Activated naive CD8-positive, alpha-beta T cell treated with anti-CD3 and anti-CD28 coated beads for 36 hours (primary cell): Measurements from ENCODE around the gene BHLHA9. TPM values are rescaled to one million over a fixed set of nuclear protein-coding genes. Genes with fewer than 3 reads are reported as not detected.

ENCODE experiments used
- DNase-seq: peaks from one replicate; pipeline ENCODE4 v3.0.0; 2021
- H3K27ac Mint-ChIP-seq: one replicate; pipeline ENCODE4 v1.8.0; 2022; ENCODE audit warnings: mild to moderate bottlenecking, moderate library complexity, mixed read lengths
- H3K27me3 Mint-ChIP-seq: one replicate; pipeline ENCODE4 v1.8.0; 2022; ENCODE audit warnings: mild to moderate bottlenecking, mixed read lengths
- H3K36me3 Mint-ChIP-seq: one replicate; pipeline ENCODE4 v1.8.0; 2021; ENCODE audit warnings: mild to moderate bottlenecking, mixed read lengths
- H3K4me1 Mint-ChIP-seq: one replicate; pipeline ENCODE4 v1.8.0; 2021; ENCODE audit warnings: mixed read lengths
- H3K4me3 Mint-ChIP-seq: one replicate; pipeline ENCODE4 v1.8.0; 2022; ENCODE audit warnings: mild to moderate bottlenecking, moderate library complexity, mixed read lengths
- H3K9me3 Mint-ChIP-seq: one replicate; pipeline ENCODE4 v1.8.0; 2022; ENCODE audit warnings: mixed read lengths
- total RNA-seq, 2 experiments: library from RNA; stranded (reverse); gene quantifications; one replicate each; pipeline ENCODE4 v1.2.3, GENCODE V29; 2021

Gene BHLHA9
- total RNA-seq, result not detected

DNA sequence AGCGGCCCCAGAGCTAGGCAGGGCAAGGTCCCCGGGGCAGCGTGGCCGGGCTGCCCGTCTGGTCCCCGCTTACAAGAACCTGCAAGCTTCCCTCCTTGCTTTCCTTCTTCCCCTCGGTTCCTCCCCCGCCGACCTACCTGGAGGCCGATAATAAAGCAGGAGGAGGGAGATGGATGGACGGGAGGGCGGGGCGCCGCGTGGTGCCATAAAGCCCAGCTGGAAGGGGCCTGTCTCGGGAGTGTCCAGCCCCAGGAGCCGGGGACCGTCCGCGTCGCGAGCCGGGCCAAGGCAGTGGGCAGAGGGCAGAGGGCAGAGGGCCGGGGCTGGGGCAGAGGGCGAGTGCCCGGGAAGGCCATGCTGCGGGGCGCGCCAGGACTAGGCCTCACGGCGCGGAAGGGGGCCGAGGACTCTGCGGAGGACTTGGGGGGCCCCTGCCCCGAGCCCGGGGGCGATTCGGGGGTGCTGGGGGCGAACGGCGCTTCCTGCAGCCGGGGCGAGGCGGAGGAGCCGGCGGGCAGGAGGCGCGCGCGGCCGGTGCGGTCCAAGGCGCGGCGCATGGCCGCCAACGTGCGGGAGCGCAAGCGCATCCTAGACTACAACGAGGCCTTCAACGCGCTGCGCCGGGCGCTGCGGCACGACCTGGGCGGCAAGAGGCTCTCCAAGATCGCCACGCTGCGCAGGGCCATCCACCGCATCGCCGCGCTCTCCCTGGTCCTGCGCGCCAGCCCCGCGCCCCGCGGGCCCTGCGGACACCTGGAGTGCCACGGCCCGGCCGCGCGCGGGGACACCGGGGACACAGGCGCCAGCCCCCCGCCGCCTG is at the start of gene BHLHA9:
Gene BHLHA9, plus strand, starts transcription at position 235 of the 820 bp plus-strand sequence. Its CDS starts 120 bp downstream, at position 355.
- H3K36me3 Mint-ChIP-seq, result no peaks in the 10 kb centered on the region
- peak within 1 kb of the TSS; percentile 89 for H3K4me3 Mint-ChIP-seq
- peaks cover 9% of the 10 kb centered on the region for H3K4me1 Mint-ChIP-seq
- no peak for DNase-seq
- H3K9me3 Mint-ChIP-seq, result no peaks in the 10 kb centered on the region
- H3K27me3 Mint-ChIP-seq, result peaks cover 55% of the 10 kb centered on the region
- no peak within 1 kb of the TSS for H3K27ac Mint-ChIP-seq

DNA sequence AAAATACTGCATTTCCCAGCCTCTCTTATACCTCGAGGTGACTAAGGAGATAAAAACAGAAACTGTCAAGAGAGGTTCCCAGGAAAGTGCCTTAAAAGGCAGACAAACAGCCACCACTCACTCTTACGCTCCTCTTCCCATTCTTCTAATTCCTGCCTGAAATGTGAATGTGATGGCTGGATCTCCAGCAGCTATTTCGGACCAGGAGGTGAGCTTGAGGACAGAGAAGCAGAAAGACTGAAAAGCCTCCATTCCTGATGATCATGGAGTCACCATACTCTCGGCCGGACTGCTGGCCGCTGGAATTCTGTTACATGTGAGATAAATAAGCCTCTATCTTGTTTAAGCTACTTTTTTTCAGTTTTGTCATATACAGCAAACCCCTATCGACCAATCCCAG is 49.0 kb upstream of the BHLHA9 start:
- H3K9me3 Mint-ChIP-seq, result no peaks in the 10 kb centered on the region
- peaks cover 12% of the 10 kb centered on the region for H3K27me3 Mint-ChIP-seq
- H3K27ac Mint-ChIP-seq, result no peak overlapping the region
- H3K36me3 Mint-ChIP-seq, result no peaks in the 10 kb centered on the region
- DNase-seq, result no peak
- no peak overlapping the region for H3K4me3 Mint-ChIP-seq
- no peaks in the 10 kb centered on the region for H3K4me1 Mint-ChIP-seq

DNA sequence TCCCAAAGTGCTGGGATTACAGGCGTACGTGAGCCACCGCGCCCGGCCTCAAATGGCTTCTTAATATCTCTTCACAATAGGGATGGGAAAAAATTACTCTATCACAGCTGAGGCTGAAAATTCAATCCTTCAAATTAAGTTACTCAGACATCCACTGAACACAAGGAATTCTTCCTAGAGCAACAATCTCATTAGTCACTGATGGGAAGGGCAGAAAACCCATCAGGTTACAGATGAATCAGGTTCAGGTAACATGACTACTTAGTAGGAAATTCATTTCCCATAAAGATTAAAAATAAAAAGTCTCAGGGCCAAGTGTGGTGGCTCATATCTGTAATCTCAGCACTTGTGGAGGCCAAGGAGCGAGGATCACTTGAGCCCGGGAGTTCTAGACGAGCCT is 47.9 kb upstream of the BHLHA9 start:
- peaks cover 19% of the 10 kb centered on the region for H3K27me3 Mint-ChIP-seq
- H3K4me3 Mint-ChIP-seq, result no peak overlapping the region
- no peaks in the 10 kb centered on the region for H3K9me3 Mint-ChIP-seq
- H3K27ac Mint-ChIP-seq, result no peak overlapping the region
- no peak for DNase-seq
- no peaks in the 10 kb centered on the region for H3K4me1 Mint-ChIP-seq
- H3K36me3 Mint-ChIP-seq, result no peaks in the 10 kb centered on the region

DNA sequence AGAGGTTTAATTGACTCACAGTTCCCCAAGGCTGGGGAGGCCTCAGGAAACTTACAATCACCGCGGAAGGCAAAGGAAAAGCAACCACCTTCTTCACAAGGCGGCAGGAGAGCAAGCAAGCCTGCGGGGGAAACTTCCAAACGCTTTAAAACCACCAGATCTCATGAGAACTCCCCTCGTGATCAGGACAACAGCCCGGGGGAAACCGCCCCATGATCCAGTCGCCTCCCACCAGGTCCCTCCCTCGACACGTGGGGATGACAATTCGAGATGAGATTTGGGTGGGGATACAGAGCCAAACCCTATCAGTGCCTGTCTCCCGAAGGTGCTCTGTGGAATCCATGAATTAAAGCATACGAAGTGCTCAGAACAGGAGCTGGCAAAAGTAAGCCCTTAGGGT is 46.6 kb upstream of the BHLHA9 start:
- peaks cover 4% of the 10 kb centered on the region for H3K4me1 Mint-ChIP-seq

DNA sequence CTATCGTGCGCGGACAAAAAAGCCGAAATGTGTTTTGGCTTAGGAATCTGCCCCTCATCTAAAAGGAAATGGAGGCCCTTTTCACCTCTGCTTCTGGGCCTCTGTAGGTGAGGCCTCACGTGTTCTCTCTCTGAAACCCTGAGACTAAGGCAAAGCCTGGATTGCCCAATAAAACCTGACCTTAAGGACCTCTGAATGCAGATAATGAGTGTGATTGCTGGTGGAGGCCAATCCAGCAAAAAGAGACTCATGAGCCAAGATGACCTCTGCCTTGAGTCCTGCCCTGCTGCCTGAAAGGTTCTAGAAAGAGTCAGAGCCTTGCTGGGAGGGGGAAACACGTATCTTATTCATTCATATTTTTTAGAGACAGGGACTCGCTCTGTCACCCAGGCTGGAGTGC is 45.9 kb upstream of the BHLHA9 start:
- no peaks in the 10 kb centered on the region for H3K36me3 Mint-ChIP-seq
- peaks cover 24% of the 10 kb centered on the region for H3K27me3 Mint-ChIP-seq
- H3K4me1 Mint-ChIP-seq, result peaks cover 4% of the 10 kb centered on the region
- no peaks in the 10 kb centered on the region for H3K9me3 Mint-ChIP-seq
- no peak overlapping the region for H3K27ac Mint-ChIP-seq
- DNase-seq, result no peak
- no peak overlapping the region for H3K4me3 Mint-ChIP-seq

More for the DNA sequence above, 46.6 kb upstream of the BHLHA9 start:
- Mint-ChIP-seq H3K36me3 (no peaks in the 10 kb centered on the region), H3K27ac (no peak overlapping the region), H3K4me3 (no peak overlapping the region), H3K9me3 (no peaks in the 10 kb centered on the region), H3K27me3 (peaks cover 27% of the 10 kb centered on the region)
- DNase-seq, result no peak

GRCh38 chr17:1226308-1226707 is 43.9 kb upstream of the BHLHA9 start:
- H3K36me3 Mint-ChIP-seq, result no peaks in the 10 kb centered on the region
- peaks cover 39% of the 10 kb centered on the region for H3K27me3 Mint-ChIP-seq
- H3K4me1 Mint-ChIP-seq, result peaks cover 8% of the 10 kb centered on the region
- DNase-seq, result no peak
- H3K9me3 Mint-ChIP-seq, result no peaks in the 10 kb centered on the region
- H3K27ac Mint-ChIP-seq, result no peak overlapping the region
- H3K4me3 Mint-ChIP-seq, result no peak overlapping the region

DNA sequence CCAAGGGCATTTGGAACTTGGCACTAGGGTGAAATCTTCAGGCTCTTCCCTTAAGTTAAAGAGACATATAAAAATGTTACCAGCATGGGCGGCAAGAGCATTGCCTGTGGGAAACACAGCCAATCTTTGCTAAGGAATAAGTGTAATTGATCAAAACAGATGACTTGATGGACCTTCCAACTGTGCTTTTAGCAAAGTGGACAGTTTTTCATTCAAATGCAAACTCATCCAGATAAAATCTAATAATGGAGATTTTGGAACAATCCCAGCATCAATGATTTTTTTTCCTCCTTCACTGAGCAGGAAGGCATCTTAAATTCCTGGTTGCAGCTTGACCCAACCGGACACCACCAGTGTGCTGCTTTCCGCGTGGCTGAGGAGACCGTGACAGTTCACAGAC is 42.9 kb upstream of the BHLHA9 start:
- Mint-ChIP-seq H3K27ac (no peak overlapping the region), H3K9me3 (no peaks in the 10 kb centered on the region), H3K4me3 (no peak overlapping the region), H3K36me3 (no peaks in the 10 kb centered on the region), H3K4me1 (peaks cover 13% of the 10 kb centered on the region), H3K27me3 (peaks cover 50% of the 10 kb centered on the region)
- no peak for DNase-seq

DNA sequence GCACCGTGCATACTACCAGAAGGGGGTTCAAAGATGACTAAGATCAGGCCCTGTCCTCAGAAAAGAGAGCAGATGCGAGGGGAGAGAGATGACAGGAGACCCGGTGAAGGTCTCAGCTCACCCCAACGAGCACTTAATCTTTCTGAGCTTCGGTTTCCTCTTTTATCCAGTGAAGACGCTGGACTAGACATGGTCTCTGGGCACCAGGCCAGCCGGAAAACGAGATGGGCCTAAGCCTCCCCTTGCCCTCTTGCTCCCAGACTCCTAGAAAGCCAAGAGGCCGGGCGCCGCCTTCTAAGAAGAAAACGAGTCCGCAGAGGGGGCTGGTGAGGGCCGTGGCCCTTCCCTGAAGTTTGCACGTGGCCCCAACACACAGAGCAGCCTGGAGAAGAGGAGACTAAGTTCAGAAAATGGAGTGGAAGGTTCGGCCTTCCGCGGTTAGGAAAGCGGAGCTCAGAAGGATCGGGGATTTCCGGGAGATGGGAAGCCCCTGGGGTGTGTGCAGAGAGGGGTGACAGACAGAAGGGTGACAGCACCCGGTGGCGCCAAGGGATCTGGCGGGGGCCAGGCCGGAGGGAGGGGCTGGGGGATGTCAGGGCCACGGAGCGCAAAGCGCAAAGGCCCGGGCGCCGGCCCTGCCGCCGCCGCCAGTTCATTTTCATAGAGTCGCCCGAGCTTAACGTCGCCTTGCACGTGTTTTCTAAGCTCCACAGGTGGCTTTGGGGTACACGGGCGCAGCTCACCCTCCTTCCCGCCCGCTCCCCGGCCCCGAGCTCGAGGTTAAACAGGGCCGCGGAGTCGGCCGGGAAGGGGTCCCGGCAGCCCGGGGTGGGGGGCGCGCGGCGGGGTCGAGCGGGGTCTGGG is 42.1 kb upstream of the BHLHA9 start:
- Mint-ChIP-seq H3K27ac (no peak overlapping the region), H3K4me1 (peaks cover 13% of the 10 kb centered on the region), H3K27me3 (peaks cover 57% of the 10 kb centered on the region), H3K36me3 (no peaks in the 10 kb centered on the region), H3K9me3 (no peaks in the 10 kb centered on the region), H3K4me3 (peak overlapping the region; percentile 66)
- DNase-seq, result peak; percentile 14

GRCh38 chr17:1228781-1229348 is 41.4 kb upstream of the BHLHA9 start:
- no peak overlapping the region for H3K4me3 Mint-ChIP-seq
- DNase-seq, result no peak
- H3K9me3 Mint-ChIP-seq, result no peaks in the 10 kb centered on the region

DNA sequence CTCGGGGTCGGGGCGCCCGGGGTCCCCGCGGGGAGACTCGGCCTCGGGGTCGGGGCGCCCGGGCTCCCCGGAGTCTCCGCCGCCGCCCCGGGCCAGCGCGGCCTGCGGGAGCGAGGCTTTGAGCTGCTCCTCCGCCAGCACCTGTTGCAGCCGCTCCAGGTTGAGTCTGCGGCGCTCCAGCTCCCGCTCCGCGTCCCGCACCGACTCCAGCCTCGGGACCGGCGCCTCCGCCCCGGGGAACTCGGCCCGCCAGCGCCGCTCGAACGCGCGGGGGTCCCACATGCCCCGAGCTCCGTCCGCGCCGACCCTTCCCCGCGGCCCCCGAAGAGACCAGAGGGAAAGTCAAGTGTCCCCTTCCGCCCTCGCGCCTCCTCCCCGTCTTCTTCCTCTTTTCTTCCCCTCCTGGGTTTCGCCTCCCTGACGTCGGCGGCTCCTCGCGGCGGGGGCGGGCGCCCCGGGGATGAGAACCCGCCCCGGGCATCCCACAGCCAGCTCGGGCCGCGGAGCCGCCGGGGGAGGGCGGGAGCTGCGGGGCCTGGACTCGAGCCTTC is 40.8 kb upstream of the BHLHA9 start:
- H3K4me1 Mint-ChIP-seq, result peaks cover 13% of the 10 kb centered on the region
- H3K36me3 Mint-ChIP-seq, result no peaks in the 10 kb centered on the region
- H3K27ac Mint-ChIP-seq, result no peak overlapping the region
- H3K4me3 Mint-ChIP-seq, result peak overlapping the region; percentile 59
- H3K27me3 Mint-ChIP-seq, result peaks cover 58% of the 10 kb centered on the region
- peak; percentile 58 for DNase-seq
- H3K9me3 Mint-ChIP-seq, result no peaks in the 10 kb centered on the region

More at GRCh38 chr17:1228781-1229348, 41.4 kb upstream of the BHLHA9 start:
- no peaks in the 10 kb centered on the region for H3K36me3 Mint-ChIP-seq
- peaks cover 13% of the 10 kb centered on the region for H3K4me1 Mint-ChIP-seq
- H3K27me3 Mint-ChIP-seq, result peaks cover 57% of the 10 kb centered on the region
- no peak overlapping the region for H3K27ac Mint-ChIP-seq

DNA sequence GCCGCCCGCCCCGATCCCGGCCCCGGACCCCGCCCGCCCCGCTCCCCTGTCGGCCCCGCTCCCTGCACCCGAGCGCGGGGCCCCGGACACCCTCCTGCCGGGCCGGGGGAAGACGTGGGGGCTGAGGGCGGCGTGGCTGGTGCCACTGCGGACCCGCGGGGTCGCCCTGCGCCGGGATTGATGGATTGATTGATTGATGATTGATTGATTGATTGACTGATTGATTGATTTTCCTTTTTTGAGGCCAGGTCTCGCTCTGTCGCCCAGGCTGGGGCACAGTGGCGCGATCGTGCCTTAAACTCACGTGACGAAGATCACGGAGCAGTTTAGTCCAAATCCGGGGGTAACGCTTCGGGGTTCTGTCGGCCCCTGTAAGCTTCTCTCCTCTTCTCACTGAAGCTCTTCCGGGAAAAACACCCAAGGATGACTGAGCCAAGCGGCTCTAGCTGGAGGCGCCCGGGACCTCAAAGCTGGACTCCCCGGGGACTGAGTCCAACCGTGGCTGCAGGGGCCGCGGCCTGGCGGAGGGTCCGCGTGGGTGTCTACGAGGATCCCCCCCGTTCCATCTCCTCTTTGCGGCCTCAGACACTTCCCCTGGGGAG is 40.2 kb upstream of the BHLHA9 start:
- Mint-ChIP-seq H3K4me1 (peaks cover 15% of the 10 kb centered on the region), H3K9me3 (no peaks in the 10 kb centered on the region), H3K4me3 (peak overlapping the region; percentile 86), H3K27me3 (peaks cover 60% of the 10 kb centered on the region), H3K27ac (peak overlapping the region; percentile 51), H3K36me3 (no peaks in the 10 kb centered on the region)
- no peak for DNase-seq

GRCh38 chr17:1231456-1231855 is 38.8 kb upstream of the BHLHA9 start:
- H3K27me3 Mint-ChIP-seq, result peaks cover 55% of the 10 kb centered on the region
- no peak for DNase-seq
- H3K4me3 Mint-ChIP-seq, result peak overlapping the region; percentile 3
- no peak overlapping the region for H3K27ac Mint-ChIP-seq
- no peaks in the 10 kb centered on the region for H3K9me3 Mint-ChIP-seq
- peaks cover 15% of the 10 kb centered on the region for H3K4me1 Mint-ChIP-seq
- no peaks in the 10 kb centered on the region for H3K36me3 Mint-ChIP-seq

GRCh38 chr17:1232331-1232730 is 37.9 kb upstream of the BHLHA9 start:
- no peaks in the 10 kb centered on the region for H3K9me3 Mint-ChIP-seq
- no peak overlapping the region for H3K27ac Mint-ChIP-seq
- H3K4me3 Mint-ChIP-seq, result no peak overlapping the region
- peaks cover 15% of the 10 kb centered on the region for H3K4me1 Mint-ChIP-seq
- no peak for DNase-seq
- peaks cover 48% of the 10 kb centered on the region for H3K27me3 Mint-ChIP-seq
- H3K36me3 Mint-ChIP-seq, result no peaks in the 10 kb centered on the region

DNA sequence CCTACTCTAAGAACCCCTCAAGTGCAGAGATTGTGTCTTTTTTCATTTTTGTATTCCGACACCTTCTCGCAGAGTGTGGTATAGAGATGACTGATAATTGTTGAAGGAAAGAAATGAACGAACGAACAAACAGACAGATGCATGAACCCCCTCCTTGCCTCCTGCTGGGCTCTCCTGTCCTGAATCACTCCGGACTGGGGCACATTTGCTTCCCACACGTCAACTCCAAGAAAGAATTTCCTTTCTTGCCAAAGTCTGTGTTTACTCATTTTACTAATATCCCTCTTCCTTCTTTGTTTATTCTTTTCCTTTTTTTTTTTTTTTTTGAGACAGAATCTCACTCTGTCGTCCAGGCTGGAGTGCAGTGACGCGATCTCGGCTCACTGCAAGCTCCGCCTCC is 37.5 kb upstream of the BHLHA9 start:
- DNase-seq, result no peak
- Mint-ChIP-seq H3K9me3 (no peaks in the 10 kb centered on the region), H3K4me3 (no peak overlapping the region), H3K4me1 (peaks cover 15% of the 10 kb centered on the region), H3K36me3 (no peaks in the 10 kb centered on the region), H3K27ac (no peak overlapping the region), H3K27me3 (peaks cover 44% of the 10 kb centered on the region)
